Endothelial cell of umbilical vein (primary cell): ENCODE measurements around the gene MYH7. TPM values are rescaled to one million over a fixed set of nuclear protein-coding genes. Genes with fewer than 3 reads are reported as not detected.
"Not testable (repeated sequence)": the region's sequence is repeated elsewhere in the genome, so short reads cannot be mapped to it uniquely, and the experiment has no call there.

ENCODE experiments used
- BruUV-seq: library from RNA; stranded (reverse); fragments of 400-500 nt; replicated peaks from 2 replicates; lab custom pipeline; 2021; lab: Mats Ljungman, UMichigan
- CTCF ChIA-PET: fragments of 300-600, 350-600 bp; sonication (Branson Sonifier 250); formaldehyde crosslinking; loops from one replicate; lab custom pipeline; 2021; ENCODE audit warnings: antibody characterized with exemption, inconsistent platforms; lab: Charles Lee
- POLR2A ChIA-PET: fragments of 300-600, 350-600 bp; sonication (Branson Sonifier 250); formaldehyde crosslinking; loops from one replicate; lab custom pipeline; 2021; ENCODE audit warnings: antibody characterized with exemption, inconsistent platforms; lab: Charles Lee
- DNase-seq: peaks from one replicate; pipeline ENCODE4 v3.0.0-alpha.2; 2011; ENCODE audit warnings: low read depth, low spot score
- FAIRE-seq: peaks from 2 replicates; lab custom pipeline; 2011; peaks lifted over from hg19 to GRCh38; lab: Jason Lieb, UNC
- H2AFZ ChIP-seq: 2 replicates; pipeline ENCODE4 v1.6.0; 2012; ENCODE audit warnings: low read depth, low read length, control low read depth, inconsistent platforms
- H3K27ac ChIP-seq: 2 replicates; pipeline ENCODE4 v1.5.1; 2011; ENCODE audit warnings: low read depth, mild to moderate bottlenecking, control low read depth, low read length, moderate library complexity; ENCODE audit not compliant: insufficient read depth
- H3K27me3 ChIP-seq, 2 experiments: 2 replicates each; pipeline versions ENCODE4 v1.6.0 to v1.6.1; 2011; ENCODE audit warnings: low read length in 2 of 2, mixed read lengths in 1 of 2; ENCODE audit not compliant: control insufficient read depth in 2 of 2, insufficient read depth in 2 of 2
- H3K36me3 ChIP-seq, 2 experiments: 2 replicates in 1 of 2; 3 replicates in 1 of 2; pipeline ENCODE4 v1.5.1; 2011; ENCODE audit warnings: low read length in 2 of 2, mild to moderate bottlenecking in 1 of 2, moderate library complexity in 1 of 2; ENCODE audit not compliant: control insufficient read depth in 2 of 2, insufficient read depth in 2 of 2; ENCODE audit errors: extremely low read depth in 1 of 2
- H3K4me1 ChIP-seq: 3 replicates; pipeline ENCODE4 v1.5.1; 2011; ENCODE audit warnings: mild to moderate bottlenecking, low read length; ENCODE audit not compliant: control insufficient read depth, insufficient read depth; ENCODE audit errors: extremely low read depth
- H3K4me2 ChIP-seq: 2 replicates; pipeline ENCODE4 v1.6.1; 2011; ENCODE audit warnings: low read length, control low read depth, mixed read lengths; ENCODE audit not compliant: insufficient read depth
- H3K4me3 ChIP-seq, 3 experiments: fragments of 200-600 bp in 1 of 3; sonication (generic), shearing (Covaris generic) in 1 of 3; replicated peaks in 1 of 3; 2 replicates each; pipeline ENCODE4 v1.5.1; 2011 to 2016; ENCODE audit warnings: control low read depth in 3 of 3, low read length in 3 of 3, mild to moderate bottlenecking in 2 of 3, inconsistent platforms in 1 of 3, low read depth in 1 of 3, moderate library complexity in 1 of 3; ENCODE audit not compliant: insufficient read depth in 1 of 3
- H3K79me2 ChIP-seq: 2 replicates; pipeline ENCODE4 v1.6.0; 2012; ENCODE audit warnings: low read length, inconsistent platforms; ENCODE audit not compliant: control insufficient read depth, insufficient read depth
- H3K9ac ChIP-seq: replicated peaks from 2 replicates; pipeline ENCODE3; 2011; ENCODE audit warnings: low read length, control low read depth; ENCODE audit not compliant: insufficient read depth; ENCODE audit errors: extremely low read depth
- H3K9me1 ChIP-seq: replicated peaks from 3 replicates; pipeline ENCODE4 v1.6.0; 2011; ENCODE audit warnings: mild to moderate bottlenecking, low read length; ENCODE audit not compliant: control insufficient read depth, insufficient read depth; ENCODE audit errors: extremely low read depth
- H3K9me3 ChIP-seq: replicated peaks from 2 replicates; pipeline ENCODE4 v1.5.1; 2012; ENCODE audit warnings: low read length, inconsistent platforms; ENCODE audit not compliant: control insufficient read depth, insufficient read depth
- H4K20me1 ChIP-seq: replicated peaks from 2 replicates; pipeline ENCODE3; 2011; ENCODE audit warnings: mild to moderate bottlenecking, low read length; ENCODE audit not compliant: control insufficient read depth, insufficient read depth; ENCODE audit errors: extremely low read depth
- GATA2 ChIP-seq: IDR thresholded peaks from 2 replicates; pipeline ENCODE4 v1.7.0; 2011; ENCODE audit warnings: low read depth, mild to moderate bottlenecking, moderate library complexity, mixed read lengths, low read length; ENCODE audit not compliant: insufficient read length, insufficient read depth
- MAX ChIP-seq: IDR thresholded peaks from 2 replicates; pipeline ENCODE4 v1.6.1; 2011; ENCODE audit not compliant: insufficient read depth, insufficient read length
- MYC ChIP-seq: IDR thresholded peaks from one replicate; pipeline ENCODE4 v1.6.1; 2011; ENCODE audit warnings: mild to moderate bottlenecking, low read depth, low read length
- POLR2AphosphoS5 ChIP-seq: IDR thresholded peaks from 2 replicates; pipeline ENCODE4 v1.6.1; 2012; ENCODE audit warnings: low read depth, mild to moderate bottlenecking, control low read depth, low read length, moderate library complexity; ENCODE audit not compliant: insufficient read depth
- dilution Hi-C: fragments of 300-500 bp; cut with MboI; formaldehyde crosslinking; loops from one replicate; pipeline ENCODE4 v1.15.0; 2019; ENCODE audit warnings: low sequenced_read_pairs; ENCODE audit not compliant: extremely low pct_ligation_motif_present
- intact Hi-C: fragments of 100-400 bp; cut with micrococcal nuclease; formaldehyde crosslinking; loops from one replicate; pipeline ENCODE4 v1.10.0; 2022
- polyA plus RNA-seq, 4 experiments: library from polyadenylated mRNA; depleted of rRNA in 3 of 4; stranded (reverse) in 3 of 4; unstranded in 1 of 4; fragments of >200 nt; gene quantifications; 2 replicates each; pipeline versions ENCODE4 v1.2.1 to v1.2.3, GENCODE V29; 2011 to 2012; ENCODE audit warnings: missing spikeins in 1 of 4
- total RNA-seq: library from RNA; stranded (reverse); gene quantifications from 2 replicates; pipeline ENCODE4 v1.2.3, GENCODE V29; 2021

Gene MYH7
- total and polyA plus RNA-seq, 2 donors (not counting 3 experiments of a cell fraction or from before 2014, with no cell fraction given) = not detected

- Histone ChIP-seq H3K4me3 (no peak overlapping the region), H3K9me1 (no peaks in the 10 kb centered on the region), H3K9me3 (no peaks in the 10 kb centered on the region), H3K27ac (no peak overlapping the region), H4K20me1 (no peaks in the 10 kb centered on the region), H3K27me3 (no peaks in the 10 kb centered on the region), H3K36me3 (no peaks in the 10 kb centered on the region), H3K79me2 (no peaks in the 10 kb centered on the region), H3K9ac (no peak overlapping the region), H3K4me1 (no peaks in the 10 kb centered on the region), H2AFZ (no peak overlapping the region), H3K4me2 (no peak overlapping the region)
- FAIRE-seq (no peak), DNase-seq (no peak)
- ChIA-PET CTCF (no interaction called here), POLR2A (no interaction called here)
- intact Hi-C loops (no loop called here), dilution Hi-C loops (no loop called here)
- TF ChIP-seq MAX = no peak
- TF ChIP-seq POLR2AphosphoS5 = no peak
- no peak for TF ChIP-seq GATA2
- TF ChIP-seq MYC = no peak
- no TSS peak for BruUV-seq
Measured at GRCh38 chr14:23428686-23429495, 6.6 kb downstream of the MYH7 start.

- H3K36me3 ChIP-seq, intact Hi-C loops, H3K4me2 ChIP-seq, POLR2A ChIA-PET, H2AFZ ChIP-seq, H3K9ac ChIP-seq, H4K20me1 ChIP-seq, H3K4me3 ChIP-seq, H3K27ac ChIP-seq, H3K27me3 ChIP-seq, H3K9me3 ChIP-seq, dilution Hi-C loops, H3K4me1 ChIP-seq, BruUV-seq, FAIRE-seq, DNase-seq, H3K79me2 ChIP-seq, H3K9me1 ChIP-seq: not testable (repeated sequence)
- CTCF ChIA-PET = interaction anchor here (1.3 kb wide), 1 partner anchor 45 kb away, joined by 3 read pairs; no protein-coding TSS in a partner anchor
Measured at GRCh38 chr14:23425798-23426197, 9.7 kb downstream of the MYH7 start.
